HFF-Myc (cell line): ENCODE results near the gene SLC6A20.

Source experiments
- DNase-seq: peaks from one replicate; pipeline ENCODE4 v3.0.0-alpha.2; 2011; ENCODE audit warnings: low read depth; ENCODE audit errors: extremely low read depth
- H3K4me3 ChIP-seq: replicated peaks from 2 replicates; pipeline ENCODE4 v1.5.1; 2011; ENCODE audit warnings: low read depth, mild to moderate bottlenecking, control low read depth, low read length
- TF ChIP-seq, protein P1 (sequence below): IDR thresholded peaks from 2 replicates; pipeline ENCODE4 v1.5.1; 2012; ENCODE audit warnings: mild to moderate bottlenecking, low read depth, low read length, control low read depth; ENCODE audit errors: missing control alignments

SLC6A20 gene

DNA sequence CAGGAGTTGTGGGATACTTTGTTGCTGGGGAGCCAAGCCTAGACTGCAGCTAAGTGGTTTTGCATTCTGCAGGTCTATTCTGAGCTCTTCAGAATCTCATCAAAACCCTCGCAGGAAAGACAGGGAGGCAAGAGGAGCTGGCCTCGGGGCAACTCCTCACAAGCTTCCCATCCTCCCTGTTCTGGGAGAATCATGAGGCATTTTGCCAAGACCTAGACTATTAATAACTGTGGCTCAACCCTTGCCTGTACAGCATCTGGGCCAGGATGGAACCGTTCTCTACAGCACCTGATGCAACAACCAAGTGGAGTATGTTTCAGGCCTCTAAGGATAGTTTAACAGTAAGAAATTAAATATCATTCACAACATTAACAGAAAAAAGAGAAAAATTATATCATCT is 20.2 kb upstream of the SLC6A20 start:
- DNase-seq = no peak
- TF ChIP-seq, protein P1, sequence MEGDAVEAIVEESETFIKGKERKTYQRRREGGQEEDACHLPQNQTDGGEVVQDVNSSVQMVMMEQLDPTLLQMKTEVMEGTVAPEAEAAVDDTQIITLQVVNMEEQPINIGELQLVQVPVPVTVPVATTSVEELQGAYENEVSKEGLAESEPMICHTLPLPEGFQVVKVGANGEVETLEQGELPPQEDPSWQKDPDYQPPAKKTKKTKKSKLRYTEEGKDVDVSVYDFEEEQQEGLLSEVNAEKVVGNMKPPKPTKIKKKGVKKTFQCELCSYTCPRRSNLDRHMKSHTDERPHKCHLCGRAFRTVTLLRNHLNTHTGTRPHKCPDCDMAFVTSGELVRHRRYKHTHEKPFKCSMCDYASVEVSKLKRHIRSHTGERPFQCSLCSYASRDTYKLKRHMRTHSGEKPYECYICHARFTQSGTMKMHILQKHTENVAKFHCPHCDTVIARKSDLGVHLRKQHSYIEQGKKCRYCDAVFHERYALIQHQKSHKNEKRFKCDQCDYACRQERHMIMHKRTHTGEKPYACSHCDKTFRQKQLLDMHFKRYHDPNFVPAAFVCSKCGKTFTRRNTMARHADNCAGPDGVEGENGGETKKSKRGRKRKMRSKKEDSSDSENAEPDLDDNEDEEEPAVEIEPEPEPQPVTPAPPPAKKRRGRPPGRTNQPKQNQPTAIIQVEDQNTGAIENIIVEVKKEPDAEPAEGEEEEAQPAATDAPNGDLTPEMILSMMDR = no peak
- H3K4me3 ChIP-seq = no peak overlapping the region

DNA sequence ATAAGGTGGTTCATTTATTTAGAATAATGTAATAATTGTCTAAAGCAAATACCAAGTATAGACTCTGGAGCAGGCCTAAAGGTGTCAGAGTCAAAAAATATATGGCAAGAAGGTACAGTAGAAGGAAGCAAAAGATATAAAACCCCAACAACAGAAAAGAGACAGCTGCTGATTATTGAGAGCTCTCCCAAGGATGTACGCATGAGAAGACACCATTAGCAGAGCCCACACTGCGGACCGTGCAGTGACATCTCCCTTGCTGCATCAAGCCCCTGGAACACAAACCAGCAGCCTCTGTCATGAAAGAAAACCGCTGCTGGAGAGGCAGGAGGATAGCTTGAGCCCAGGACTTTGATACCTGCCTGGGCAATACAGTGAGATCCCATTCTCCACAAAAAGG is 18.0 kb upstream of the SLC6A20 start:
- TF ChIP-seq, protein P1 = no peak
- DNase-seq = no peak
- H3K4me3 ChIP-seq = no peak overlapping the region

DNA sequence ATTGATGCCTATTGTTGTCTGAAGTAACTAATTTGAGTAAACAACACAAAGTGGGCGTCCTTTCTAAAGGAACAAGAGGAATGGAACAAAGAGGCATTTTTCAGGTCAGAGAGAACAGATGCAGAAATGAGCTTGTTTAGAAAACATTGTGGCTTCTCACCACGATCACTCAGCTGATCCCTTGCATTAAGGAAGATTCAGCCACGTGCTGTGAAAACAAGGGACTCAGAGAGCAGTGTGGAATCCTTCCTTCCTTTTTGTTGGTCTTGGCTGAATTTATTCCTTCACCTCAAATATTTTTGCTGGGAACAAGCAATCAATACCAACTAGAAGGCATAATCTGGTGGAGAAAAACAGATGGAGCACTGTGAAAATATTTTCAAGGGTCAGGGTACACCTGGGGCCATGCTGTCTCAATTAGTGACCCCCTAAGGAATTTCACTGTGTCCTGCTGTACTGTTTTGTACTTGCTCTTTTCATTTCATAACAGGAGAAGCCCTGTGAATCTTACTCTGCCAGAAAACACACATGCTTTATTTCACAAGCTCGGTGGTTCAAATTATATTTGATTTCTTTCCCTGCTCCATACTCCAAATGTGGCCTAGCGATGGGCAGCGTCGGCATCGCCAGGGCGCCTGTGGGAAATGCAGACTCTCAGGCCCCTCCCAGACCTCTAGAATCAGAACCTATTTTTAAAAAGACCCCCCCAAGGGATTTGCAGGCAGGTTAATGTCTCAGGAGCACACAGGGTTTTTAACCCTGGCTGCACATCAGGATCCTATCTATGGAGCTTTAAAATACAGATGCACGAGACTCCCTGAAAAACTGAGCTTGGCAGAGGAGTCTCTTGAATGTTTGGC is 11.6 kb upstream of the SLC6A20 start:
- H3K4me3 ChIP-seq = no peak overlapping the region
- TF ChIP-seq, protein P1 = no peak
- DNase-seq = no peak

DNA sequence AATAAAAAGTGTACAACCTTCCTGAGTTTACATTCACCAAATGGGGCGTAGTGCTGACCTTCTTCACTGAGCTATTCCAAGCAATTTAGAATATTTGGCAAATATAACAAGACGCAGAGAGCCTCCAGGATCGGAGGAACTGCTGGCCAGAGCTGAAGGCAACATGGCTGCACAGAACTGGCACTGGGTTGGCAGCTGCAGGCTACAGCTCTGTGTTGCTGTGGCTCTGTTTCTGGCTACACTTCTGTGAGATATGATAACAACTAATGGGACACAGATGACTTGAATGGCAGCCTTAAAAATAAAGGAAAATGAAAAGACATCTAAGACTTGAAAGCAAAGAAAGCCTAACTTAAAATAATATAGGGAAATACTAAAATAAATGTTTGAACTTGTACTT is 10.8 kb upstream of the SLC6A20 start:
- DNase-seq = no peak

DNA sequence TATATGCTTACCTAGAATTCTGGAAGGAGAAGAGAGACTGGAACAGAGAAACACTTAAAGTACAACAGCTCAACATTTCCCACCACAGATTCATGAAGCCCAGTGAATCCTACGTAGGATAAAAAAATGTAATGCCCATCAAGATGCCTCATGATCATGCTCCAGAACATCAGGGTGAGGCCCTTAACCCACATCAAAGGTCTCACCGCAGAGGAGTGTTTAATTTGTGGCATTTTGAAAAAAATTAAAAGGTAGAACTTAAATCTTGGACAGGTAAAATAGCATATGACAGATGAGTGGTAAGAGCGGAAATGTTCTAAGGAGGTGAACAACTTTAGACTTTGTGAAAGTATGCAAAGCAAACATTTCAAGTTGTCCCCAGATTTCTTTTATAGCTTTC is 9.7 kb upstream of the SLC6A20 start:
- no peak for DNase-seq
- TF ChIP-seq, protein P1 = no peak
- no peak overlapping the region for H3K4me3 ChIP-seq

More for the DNA sequence above, 10.8 kb upstream of the SLC6A20 start:
- no peak overlapping the region for H3K4me3 ChIP-seq
- TF ChIP-seq, protein P1 = no peak

DNA sequence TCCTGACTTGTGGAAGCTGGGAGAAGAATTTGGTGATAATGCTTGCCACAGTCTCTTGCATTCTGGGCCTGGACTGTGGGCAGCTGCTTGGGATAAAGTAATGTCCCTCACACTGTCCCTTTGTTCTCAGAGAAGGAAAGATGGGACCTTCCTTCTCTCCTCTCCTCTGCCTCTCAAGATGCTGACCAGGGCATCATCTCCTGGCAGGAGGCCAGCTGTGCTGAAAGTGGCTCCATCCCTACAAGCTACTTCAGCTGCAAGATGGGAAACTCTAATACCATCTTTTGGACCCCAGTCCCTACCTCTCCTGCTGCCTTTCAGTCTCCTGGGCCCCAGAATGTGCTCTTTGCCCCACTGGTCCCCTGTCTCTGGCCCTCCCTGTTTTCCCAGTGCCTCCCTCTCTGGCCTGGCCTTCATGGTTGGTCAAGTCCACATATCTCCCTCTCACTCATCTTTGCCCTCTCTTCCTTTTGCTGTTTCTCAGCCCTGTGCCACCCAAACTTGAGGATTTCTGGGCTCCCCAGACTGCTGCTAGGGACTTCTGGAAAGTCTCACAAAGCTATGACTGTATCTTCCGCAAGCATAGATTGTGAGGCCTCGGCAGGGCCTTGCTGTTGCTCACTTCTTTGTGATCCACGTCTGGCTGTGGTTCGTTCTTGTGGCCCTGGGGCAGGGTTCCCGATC is 7.1 kb upstream of the SLC6A20 start:
- no peak overlapping the region for H3K4me3 ChIP-seq

More for the DNA sequence above, 7.1 kb upstream of the SLC6A20 start:
- no peak for DNase-seq
- TF ChIP-seq, protein P1 = no peak
